Measurements from ENCODE around the gene FGB. TPM values are rescaled to one million over a fixed set of nuclear protein-coding genes. Genes with fewer than 3 reads are reported as not detected.

The FGB gene
- total RNA-seq, 2 donors from 2014 or later: not detected

GRCh38 chr4:154582723-154583122, 19.9 kb downstream of the FGB start:
- no peak for ATAC-seq
- Histone ChIP-seq H3K36me3 (replicated peaks in 1 of 2; ENCODE audit: insufficient read depth in 1 of 2, low read depth in 2 of 2) (no peaks in the 10 kb centered on the region), H3K4me3 (no peak overlapping the region), H3K9me3 (no peaks in the 10 kb centered on the region), H3K27me3 (no peaks in the 10 kb centered on the region), H3K4me1 (no peaks in the 10 kb centered on the region), H3K27ac (no peak overlapping the region)
- WGBS, 2 donors: 68 to 74% methylated on average over 2 of the region's 2 CpGs
- DNase-seq: no peak
- TF ChIP-seq CTCF (IDR thresholded peaks at IDR 0.05) (no peak), POLR2A (IDR thresholded peaks at IDR 0.05) (no peak)
- intact Hi-C loops (cut with DNase I): no loop called here

- no peak overlapping the region for H3K4me3 ChIP-seq
- intact Hi-C loops (cut with DNase I): no loop called here
- ATAC-seq (no peak), DNase-seq (no peak)
- WGBS, 2 donors: 74 to 76% methylated on average over 3 of the region's 3 CpGs
- no peaks in the 10 kb centered on the region for H3K4me1 ChIP-seq
- H3K9me3 ChIP-seq: no peaks in the 10 kb centered on the region
- TF ChIP-seq POLR2A (IDR thresholded peaks at IDR 0.05): no peak
- no peak for TF ChIP-seq CTCF (IDR thresholded peaks at IDR 0.05)
- no peaks in the 10 kb centered on the region for H3K36me3 ChIP-seq (replicated peaks in 1 of 2; ENCODE audit: insufficient read depth in 1 of 2, low read depth in 2 of 2)
- H3K27ac ChIP-seq: no peak overlapping the region
- no peaks in the 10 kb centered on the region for H3K27me3 ChIP-seq
Observed at GRCh38 chr4:154583230-154583629, 20.4 kb downstream of the FGB start.

GRCh38 chr4:154583677-154584076, 20.9 kb downstream of the FGB start:
- Histone ChIP-seq H3K27me3 (no peaks in the 10 kb centered on the region), H3K4me1 (no peaks in the 10 kb centered on the region), H3K9me3 (no peaks in the 10 kb centered on the region), H3K36me3 (replicated peaks in 1 of 2; ENCODE audit: insufficient read depth in 1 of 2, low read depth in 2 of 2) (no peaks in the 10 kb centered on the region), H3K4me3 (no peak overlapping the region), H3K27ac (no peak overlapping the region)
- no peak for ATAC-seq
- no peak for DNase-seq
- TF ChIP-seq POLR2A (IDR thresholded peaks at IDR 0.05): no peak
- TF ChIP-seq CTCF (IDR thresholded peaks at IDR 0.05): no peak
- intact Hi-C loops (cut with DNase I): no loop called here

GRCh38 chr4:154584259-154584658, 21.4 kb downstream of the FGB start:
- Histone ChIP-seq H3K9me3 (no peaks in the 10 kb centered on the region), H3K4me1 (no peaks in the 10 kb centered on the region), H3K27me3 (no peaks in the 10 kb centered on the region), H3K27ac (no peak overlapping the region), H3K4me3 (no peak overlapping the region), H3K36me3 (replicated peaks in 1 of 2; ENCODE audit: insufficient read depth in 1 of 2, low read depth in 2 of 2) (no peaks in the 10 kb centered on the region)
- TF ChIP-seq POLR2A (IDR thresholded peaks at IDR 0.05) (no peak), CTCF (IDR thresholded peaks at IDR 0.05) (no peak)
- DNase-seq: no peak
- intact Hi-C loops (cut with DNase I): no loop called here
- ATAC-seq: no peak
- 76 to 80% methylated on average over 4 to 5 of the region's 5 CpGs for WGBS, 2 donors

- H3K4me3 ChIP-seq: no peak overlapping the region
- H3K9me3 ChIP-seq: no peaks in the 10 kb centered on the region
- DNase-seq (no peak), ATAC-seq (no peak)
- no peaks in the 10 kb centered on the region for H3K36me3 ChIP-seq (replicated peaks in 1 of 2; ENCODE audit: insufficient read depth in 1 of 2, low read depth in 2 of 2)
- H3K4me1 ChIP-seq: peaks cover 6% of the 10 kb centered on the region
- H3K27me3 ChIP-seq: no peaks in the 10 kb centered on the region
- H3K27ac ChIP-seq: no peak overlapping the region
- WGBS, 2 donors: 78 to 85% methylated on average over 10 of the region's 10 CpGs
- TF ChIP-seq POLR2A (IDR thresholded peaks at IDR 0.05): no peak
- TF ChIP-seq CTCF (IDR thresholded peaks at IDR 0.05): no peak
- intact Hi-C loops (cut with DNase I): no loop called here
Observed at GRCh38 chr4:154585369-154586018, 22.7 kb downstream of the FGB start.
